Stimulated activated CD4-positive, alpha-beta T cell treated with anti-CD3 and anti-CD28 coated beads, Interleukin-1b, Interleukin-23, amount 100 ng/mL, for 48 hours (primary cell): ENCODE measurements around the gene ARHGAP29.
A peak's percentile ranks its signal among the peaks of the same experiment; 100 is the strongest.

Experiments used
- DNase-seq: peaks from one replicate; pipeline ENCODE4 v3.0.0-alpha.2; 2020

Gene ARHGAP29

GRCh38 chr1:94260635-94261387 is 23.4 kb upstream of the ARHGAP29 start:
- DNase-seq: no peak

DNA sequence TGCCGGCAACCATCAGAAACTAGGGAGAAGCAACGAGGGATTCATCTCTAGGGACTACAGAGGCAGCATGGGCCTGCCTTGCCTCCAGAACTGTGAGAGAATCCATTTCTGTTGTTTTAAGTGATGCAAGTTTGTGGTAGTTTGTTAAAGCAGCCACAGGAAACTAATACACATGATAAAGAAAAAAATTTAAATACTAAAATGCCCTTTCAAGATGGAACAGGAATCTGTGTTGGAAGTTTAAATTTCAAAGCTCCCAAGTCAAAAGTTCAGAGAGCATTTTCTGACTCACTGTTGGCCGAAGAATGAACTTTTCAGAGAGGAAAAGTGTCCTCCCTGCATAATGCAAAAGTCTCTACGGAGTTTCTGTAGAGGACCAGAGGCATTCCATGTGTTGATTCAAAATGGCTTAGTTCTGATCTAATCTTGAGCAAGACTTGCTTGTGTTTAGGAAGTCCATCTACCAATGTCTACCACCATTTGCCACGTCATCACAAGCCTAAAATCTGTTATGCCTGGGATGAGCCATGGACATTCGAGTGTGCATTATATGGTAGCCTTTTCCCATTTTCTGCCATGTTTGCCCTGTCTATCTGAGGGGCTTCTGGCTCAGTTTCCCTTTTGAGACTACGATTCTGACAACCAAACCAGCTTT is 22.4 kb upstream of the ARHGAP29 start:
- DNase-seq: no peak

- no peak for DNase-seq
These were observed 21.5 kb upstream of the ARHGAP29 start for GRCh38 chr1:94258873-94259331.

GRCh38 chr1:94257444-94257843 is 20.1 kb upstream of the ARHGAP29 start:
- no peak for DNase-seq

GRCh38 chr1:94255476-94255875 is 18.1 kb upstream of the ARHGAP29 start:
- DNase-seq: no peak

DNA sequence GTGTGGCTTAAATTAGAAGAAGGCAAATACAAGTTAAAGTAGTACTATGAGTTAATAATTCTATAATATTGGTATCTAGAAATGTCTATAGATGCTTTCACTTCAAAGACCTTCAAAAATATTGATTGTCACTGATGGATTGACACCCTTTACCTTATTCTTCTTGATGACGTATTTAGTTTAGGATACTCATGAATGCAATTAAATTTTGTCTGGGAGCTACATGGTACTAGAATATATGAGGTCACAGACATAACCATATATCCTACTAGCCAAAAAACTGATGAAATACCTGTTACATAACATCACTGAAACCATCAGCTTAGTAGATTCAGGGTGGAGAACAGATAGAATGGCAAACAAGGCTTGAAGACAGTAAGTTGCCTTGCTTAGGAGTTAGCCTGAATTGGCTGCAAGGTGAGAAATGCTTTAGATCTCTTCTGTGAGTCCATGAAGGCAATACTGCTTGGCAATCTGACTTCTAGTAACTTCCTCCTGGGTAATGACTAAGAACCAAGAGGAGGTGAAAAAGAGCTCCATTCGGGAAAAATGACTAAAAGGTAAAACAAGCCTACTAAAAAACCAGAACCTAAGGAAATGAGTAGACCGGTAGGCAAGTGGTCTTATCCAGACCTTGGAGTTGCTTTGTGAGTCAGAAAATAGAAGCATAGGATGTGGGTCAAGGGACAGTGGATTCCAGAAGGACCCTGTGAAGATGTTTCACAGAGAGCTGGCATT is 16.9 kb upstream of the ARHGAP29 start:
- DNase-seq: no peak

GRCh38 chr1:94253456-94254017 is 16.2 kb upstream of the ARHGAP29 start:
- no peak for DNase-seq

DNA sequence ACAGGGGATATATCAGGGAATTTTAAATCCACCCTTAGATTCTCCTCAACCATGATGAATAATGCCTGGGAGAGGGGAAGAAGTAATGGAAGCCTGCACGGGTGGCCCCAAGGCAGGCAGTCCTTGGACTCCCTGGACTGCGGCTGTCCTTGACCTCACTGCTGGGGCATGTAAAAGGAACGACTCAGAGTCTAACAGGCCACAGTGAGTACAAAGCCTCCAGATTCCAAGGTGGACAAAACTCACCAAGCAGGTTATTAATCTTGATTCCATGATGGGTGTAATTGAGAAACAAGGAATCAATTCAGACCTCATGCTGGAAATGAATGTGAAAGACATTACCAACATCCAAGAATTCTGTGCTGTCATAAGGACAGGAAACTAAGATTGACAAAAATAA is 13.0 kb upstream of the ARHGAP29 start:
- DNase-seq: no peak

DNA sequence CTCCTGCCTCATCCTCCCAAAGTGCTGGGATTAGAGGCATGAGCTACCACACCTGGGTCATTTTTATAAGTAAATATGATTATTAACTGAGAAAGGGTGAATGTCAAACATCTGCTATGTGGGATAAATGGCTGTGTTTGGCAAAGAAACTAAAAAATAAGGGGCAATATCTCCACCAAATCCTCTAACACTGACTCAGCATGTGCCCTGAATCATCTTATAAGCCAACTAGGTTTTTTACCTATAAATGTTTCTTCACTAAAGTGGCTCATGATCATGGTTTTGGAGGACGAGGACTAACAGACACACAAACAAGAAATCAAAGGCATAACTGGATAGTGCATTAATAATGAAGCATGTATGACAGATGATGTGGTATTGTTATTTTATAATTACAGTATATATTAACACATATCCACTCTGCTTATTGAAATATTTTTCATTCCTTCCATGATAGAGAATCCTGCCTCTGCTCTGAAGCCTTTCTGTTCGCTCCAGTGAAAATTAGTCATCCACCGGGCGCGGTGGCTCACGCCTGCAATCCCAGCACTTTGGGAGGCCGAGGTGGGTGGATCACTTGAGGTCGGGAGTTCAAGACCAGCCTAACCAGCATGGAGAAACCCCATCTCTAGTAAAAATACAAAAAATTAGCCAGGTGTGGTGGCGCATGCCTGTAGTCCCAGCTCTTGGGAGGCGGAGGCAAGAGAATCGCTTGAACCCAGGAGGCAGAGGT is 11.7 kb upstream of the ARHGAP29 start:
- DNase-seq: no peak

DNA sequence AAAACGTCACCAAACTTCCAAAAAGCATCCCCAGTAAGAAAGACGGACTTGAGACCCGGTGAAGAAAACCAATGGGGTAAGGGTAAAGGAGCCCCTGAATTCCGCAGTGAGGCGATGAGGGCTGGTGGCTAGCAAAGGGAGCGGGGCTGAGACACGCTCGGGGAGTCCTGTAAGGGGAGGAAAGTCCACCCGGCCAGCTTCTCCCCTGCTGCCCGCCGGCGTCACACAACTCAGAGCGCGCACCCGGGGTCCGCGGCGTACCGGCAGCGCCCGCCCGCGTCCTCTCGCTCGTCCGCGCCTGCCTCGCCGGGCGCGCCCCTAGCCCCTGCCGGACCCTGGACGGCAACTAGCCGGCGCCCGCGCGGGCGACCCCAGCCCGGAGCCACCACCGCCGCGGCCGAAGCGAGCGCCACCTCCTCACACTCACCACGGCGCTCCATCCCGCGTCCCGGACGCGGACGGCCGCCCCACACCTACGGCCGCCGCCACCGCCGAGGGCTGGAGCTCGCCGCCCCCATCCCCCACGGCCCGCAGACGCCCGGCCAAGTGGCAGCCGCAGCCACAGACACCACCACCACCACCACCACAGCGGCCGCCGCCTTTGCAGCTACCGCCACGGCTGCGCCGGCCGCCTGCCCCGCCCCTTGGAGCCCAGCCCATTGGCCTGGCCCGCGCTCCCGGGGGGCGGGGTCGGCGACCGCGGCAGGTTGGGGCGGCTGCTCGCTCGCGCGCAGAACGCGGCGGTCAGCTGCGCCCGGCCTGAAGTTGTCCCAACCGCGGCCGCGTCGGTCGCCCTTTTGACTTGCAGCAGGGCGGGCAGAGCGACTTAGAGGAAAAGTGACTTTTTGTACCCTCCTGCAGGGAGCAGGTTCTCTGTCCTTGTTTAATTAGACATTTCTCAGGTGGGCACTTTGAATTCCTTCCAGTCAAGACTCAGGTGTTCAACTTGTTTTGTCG is 10.0 kb upstream of the ARHGAP29 start:
- peak; percentile 9 for DNase-seq

DNA sequence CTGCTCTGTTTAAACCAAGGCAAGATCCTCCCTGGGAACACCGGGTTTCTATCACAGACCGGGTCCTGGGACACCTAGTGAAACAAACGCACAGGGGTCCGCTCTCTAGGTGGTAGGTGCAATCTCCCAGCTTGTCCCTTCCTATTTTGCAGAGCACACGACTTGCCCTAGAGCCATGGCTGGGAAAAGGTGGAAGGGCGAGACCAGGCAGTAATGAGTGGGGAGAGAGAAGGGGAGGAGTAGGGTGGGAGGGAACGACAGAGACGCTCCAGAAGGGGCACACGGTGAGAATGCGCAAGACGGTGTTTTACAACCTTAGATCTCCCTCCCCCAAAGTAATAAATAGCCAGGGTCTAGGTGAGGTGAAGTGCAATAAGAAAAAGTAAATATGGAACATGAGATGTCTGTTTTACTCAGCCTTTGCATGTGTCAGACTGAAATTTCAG is 9.3 kb upstream of the ARHGAP29 start:
- no peak for DNase-seq

GRCh38 chr1:94245747-94246438 is 8.5 kb upstream of the ARHGAP29 start:
- no peak for DNase-seq

GRCh38 chr1:94244816-94245215 is 7.4 kb upstream of the ARHGAP29 start:
- no peak for DNase-seq

- DNase-seq: no peak
These were observed 6.3 kb upstream of the ARHGAP29 start for GRCh38 chr1:94243665-94244064.

GRCh38 chr1:94240822-94241221 is 3.4 kb upstream of the ARHGAP29 start:
- no peak for DNase-seq

- no peak for DNase-seq
These were observed 2.4 kb upstream of the ARHGAP29 start for GRCh38 chr1:94239796-94240195.

- no peak for DNase-seq
These were observed 1.7 kb upstream of the ARHGAP29 start for GRCh38 chr1:94239051-94239450.

GRCh38 chr1:94236630-94237290 is 624 bp downstream of the ARHGAP29 start:
- DNase-seq: peak; percentile 2

DNA sequence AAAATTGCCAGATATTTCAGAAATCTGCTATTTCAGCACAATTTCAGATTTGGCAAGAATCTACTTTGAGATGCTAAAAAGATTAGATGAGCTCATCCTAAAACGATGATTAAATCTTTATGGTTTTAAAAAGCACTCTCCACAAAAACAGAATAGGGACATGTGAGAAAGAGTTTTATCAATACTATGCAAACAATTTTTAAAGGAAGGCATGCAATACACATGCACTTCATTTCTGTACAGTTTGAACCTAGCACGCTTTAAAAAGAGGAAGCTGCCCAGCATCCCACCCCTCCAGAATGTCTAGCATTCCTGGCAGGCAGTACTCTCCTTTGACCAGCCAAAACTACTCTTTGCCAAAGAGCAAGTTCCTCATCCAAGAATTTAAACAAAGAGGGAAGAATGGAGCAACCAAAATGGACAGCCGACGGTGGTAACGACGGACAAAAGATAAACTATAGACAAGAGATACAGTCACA is 1.3 kb downstream of the ARHGAP29 start:
- DNase-seq: no peak
